ENCODE measurements around the gene DNAH9.

DNAH9 gene

DNA sequence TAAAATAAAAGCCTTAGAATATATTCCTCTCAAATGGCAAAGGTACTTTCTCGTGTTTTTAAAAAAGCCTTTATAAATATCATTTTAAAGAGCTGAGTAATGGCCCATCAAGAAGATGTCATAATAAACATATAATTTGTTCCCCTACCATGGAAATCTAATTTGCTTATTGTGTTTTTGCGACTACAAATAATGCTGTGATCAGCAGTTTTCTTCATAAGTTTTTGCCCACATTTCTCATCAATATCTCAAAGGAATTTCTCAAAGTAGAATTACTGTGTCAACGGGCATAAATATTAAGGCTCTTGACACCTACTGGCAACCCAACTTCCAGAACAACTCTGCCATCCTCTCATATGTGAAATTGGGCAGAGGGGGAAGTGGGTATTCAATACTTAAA, 381.5 kb downstream of the DNAH9 start:
- TF ChIP-seq, protein P1, sequence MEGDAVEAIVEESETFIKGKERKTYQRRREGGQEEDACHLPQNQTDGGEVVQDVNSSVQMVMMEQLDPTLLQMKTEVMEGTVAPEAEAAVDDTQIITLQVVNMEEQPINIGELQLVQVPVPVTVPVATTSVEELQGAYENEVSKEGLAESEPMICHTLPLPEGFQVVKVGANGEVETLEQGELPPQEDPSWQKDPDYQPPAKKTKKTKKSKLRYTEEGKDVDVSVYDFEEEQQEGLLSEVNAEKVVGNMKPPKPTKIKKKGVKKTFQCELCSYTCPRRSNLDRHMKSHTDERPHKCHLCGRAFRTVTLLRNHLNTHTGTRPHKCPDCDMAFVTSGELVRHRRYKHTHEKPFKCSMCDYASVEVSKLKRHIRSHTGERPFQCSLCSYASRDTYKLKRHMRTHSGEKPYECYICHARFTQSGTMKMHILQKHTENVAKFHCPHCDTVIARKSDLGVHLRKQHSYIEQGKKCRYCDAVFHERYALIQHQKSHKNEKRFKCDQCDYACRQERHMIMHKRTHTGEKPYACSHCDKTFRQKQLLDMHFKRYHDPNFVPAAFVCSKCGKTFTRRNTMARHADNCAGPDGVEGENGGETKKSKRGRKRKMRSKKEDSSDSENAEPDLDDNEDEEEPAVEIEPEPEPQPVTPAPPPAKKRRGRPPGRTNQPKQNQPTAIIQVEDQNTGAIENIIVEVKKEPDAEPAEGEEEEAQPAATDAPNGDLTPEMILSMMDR (IDR thresholded peaks at IDR 0.05; ENCODE audit: low read depth, low read length), result no peak
- H3K4me1 ChIP-seq, result no peaks in the 10 kb centered on the region
- no peaks in the 10 kb centered on the region for H3K36me3 ChIP-seq
- DNase-seq, result no peak
- H3K4me3 ChIP-seq (ENCODE audit: low read depth, low read length), result no peak overlapping the region
- H3K27me3 ChIP-seq, result no peaks in the 10 kb centered on the region
- no peaks in the 10 kb centered on the region for H3K9me3 ChIP-seq

DNA sequence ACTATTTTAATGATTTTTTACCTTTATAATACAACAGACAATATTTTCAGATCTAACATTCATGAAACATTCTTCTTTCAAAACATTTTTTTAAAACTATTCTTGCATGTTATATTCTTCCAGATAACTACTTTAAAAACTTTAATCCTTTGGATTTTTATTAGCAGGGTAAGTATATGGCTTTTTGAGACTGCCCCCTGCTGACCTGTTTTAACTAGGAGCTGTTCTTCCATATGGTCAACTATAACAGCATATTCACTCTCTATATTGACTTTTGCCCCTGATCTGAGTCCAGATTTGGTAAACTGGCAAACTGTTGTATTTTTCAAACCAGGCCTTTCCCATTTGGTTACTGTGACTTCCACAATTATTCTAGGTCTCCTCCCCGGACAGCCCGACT, 382.5 kb downstream of the DNAH9 start:
- no peak for DNase-seq
- Histone ChIP-seq H3K4me1 (no peaks in the 10 kb centered on the region), H3K4me3 (ENCODE audit: low read depth, low read length) (no peak overlapping the region), H3K9me3 (no peaks in the 10 kb centered on the region), H3K36me3 (no peaks in the 10 kb centered on the region), H3K27me3 (no peaks in the 10 kb centered on the region)
- TF ChIP-seq, protein P1 (IDR thresholded peaks at IDR 0.05; ENCODE audit: low read depth, low read length), result peak; percentile 13; the same call in 1 of the 2 replicates

DNA sequence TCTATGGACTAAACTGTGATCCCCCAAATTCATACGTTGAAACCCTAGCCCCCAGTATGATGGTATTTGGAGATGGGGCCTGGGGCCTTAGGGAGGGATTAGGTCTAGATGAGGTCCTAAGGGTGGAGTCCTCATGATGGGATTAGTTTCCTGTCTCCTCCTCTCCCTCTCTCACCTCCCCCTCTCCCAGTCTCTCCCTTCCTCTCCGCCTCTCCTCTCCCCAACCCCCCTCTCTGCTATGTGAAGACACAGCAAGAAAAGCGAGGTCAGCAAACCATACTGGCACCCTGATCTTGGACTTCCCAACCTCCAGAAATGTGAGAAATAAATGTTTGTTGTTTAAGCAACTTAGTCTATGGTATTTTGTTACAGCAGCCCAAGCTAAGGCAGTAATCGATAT, 383.6 kb downstream of the DNAH9 start:
- TF ChIP-seq, protein P1 (IDR thresholded peaks at IDR 0.05; ENCODE audit: low read depth, low read length), result no peak
- Histone ChIP-seq H3K27me3 (no peaks in the 10 kb centered on the region), H3K36me3 (no peaks in the 10 kb centered on the region), H3K4me1 (no peaks in the 10 kb centered on the region), H3K4me3 (ENCODE audit: low read depth, low read length) (no peak overlapping the region), H3K9me3 (no peaks in the 10 kb centered on the region)
- DNase-seq, result no peak

DNA sequence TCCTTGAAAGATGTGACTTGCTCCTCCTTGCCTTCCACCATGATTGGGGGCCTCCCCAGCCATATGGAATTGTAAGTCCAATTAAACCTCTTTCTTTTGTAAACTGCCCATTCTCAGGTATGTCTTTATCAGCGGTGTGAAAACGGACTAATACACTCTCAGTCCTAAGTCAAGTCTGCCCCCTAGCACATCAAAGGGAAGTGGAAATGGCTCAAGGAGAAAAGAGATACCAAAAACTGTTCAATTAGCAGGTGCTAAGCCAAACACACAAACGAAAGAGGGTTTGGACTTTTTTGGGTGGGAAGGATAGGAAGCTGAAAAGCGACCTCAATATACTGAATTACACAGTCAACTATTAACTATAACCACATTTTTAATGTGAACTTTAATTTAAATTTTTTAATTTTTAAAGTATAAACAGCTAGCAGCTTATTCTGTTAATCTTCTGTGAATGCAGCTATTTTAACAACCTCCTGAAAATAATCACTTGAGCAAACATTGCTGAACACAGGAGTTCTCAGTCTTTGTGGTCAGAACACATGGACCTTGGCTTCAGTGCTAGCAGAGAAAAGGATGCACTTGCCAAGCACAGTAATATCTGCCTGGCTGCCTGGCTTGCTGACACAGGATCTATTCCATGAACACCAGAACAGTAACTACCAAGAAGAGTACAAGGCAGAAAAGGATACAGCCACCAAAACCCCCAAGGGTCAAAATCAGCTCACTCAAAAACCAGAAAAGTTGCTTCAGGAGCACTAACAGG, 388.1 kb downstream of the DNAH9 start:
- TF ChIP-seq, protein P1 (IDR thresholded peaks at IDR 0.05; ENCODE audit: low read depth, low read length), result no peak
- Histone ChIP-seq H3K27me3 (no peaks in the 10 kb centered on the region), H3K4me1 (no peaks in the 10 kb centered on the region), H3K36me3 (no peaks in the 10 kb centered on the region), H3K9me3 (no peaks in the 10 kb centered on the region), H3K4me3 (ENCODE audit: low read depth, low read length) (no peak overlapping the region)
- no peak for DNase-seq

DNA sequence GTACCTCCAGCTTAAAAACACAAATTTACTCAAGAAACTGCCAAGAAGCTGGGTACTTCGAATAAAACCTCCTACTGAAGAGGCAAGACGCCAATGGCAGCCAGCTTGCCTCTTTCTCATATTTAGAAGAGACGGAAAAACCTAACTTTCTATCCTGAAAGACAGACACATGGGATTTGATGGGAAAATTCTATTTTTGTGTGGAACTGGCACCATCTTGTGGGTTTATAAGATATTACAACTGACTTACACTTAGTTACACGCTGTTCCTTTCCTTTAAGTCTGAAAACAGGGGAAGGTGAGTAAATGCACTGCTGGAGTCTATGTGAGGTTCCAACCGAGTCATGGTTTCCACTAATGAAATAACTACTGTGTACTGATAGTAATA, 388.7 kb downstream of the DNAH9 start:
- TF ChIP-seq, protein P1 (IDR thresholded peaks at IDR 0.05; ENCODE audit: low read depth, low read length), result peak; percentile 41
- no peaks in the 10 kb centered on the region for H3K27me3 ChIP-seq
- no peak overlapping the region for H3K4me3 ChIP-seq (ENCODE audit: low read depth, low read length)
- no peaks in the 10 kb centered on the region for H3K9me3 ChIP-seq
- DNase-seq, result no peak
- no peaks in the 10 kb centered on the region for H3K4me1 ChIP-seq
- H3K36me3 ChIP-seq, result no peaks in the 10 kb centered on the region

DNA sequence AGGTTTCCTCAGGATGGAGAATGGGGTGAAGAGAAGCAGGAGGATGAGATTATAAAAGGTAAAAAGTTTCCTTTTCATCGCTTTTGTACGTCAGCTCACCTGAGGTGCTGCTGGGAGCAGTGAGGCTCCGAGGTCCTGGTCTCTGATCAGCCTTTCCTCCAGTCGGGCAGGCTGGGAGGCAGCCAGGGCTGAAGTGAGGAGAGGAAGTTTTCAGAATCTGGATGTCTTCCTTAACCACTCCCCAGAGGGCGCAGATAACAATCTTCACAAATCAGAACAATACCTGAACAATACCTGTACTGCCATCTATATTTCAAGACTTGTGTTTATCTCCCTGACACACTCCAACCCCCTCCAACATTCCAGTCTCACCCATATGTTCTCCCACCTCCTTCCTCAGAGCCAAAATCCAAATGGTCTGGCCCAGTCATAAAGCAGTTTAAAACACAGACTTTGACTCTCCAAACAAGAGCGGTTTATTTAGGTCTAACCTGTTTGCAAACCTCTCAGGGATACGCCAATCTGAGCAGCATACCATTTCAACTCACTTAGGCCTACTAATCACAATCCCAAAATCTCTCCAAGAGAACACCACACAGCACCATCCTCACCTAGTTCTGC, 392.2 kb downstream of the DNAH9 start:
- no peak for DNase-seq
- H3K27me3 ChIP-seq, result no peaks in the 10 kb centered on the region
- TF ChIP-seq, protein P1 (IDR thresholded peaks at IDR 0.05; ENCODE audit: low read depth, low read length), result no peak
- H3K4me3 ChIP-seq (ENCODE audit: low read depth, low read length), result no peak overlapping the region
- no peaks in the 10 kb centered on the region for H3K9me3 ChIP-seq
- H3K4me1 ChIP-seq, result no peaks in the 10 kb centered on the region
- no peaks in the 10 kb centered on the region for H3K36me3 ChIP-seq

Data from BE2C (cell line).